ENCODE results near the gene USP21.

Gene USP21

DNA sequence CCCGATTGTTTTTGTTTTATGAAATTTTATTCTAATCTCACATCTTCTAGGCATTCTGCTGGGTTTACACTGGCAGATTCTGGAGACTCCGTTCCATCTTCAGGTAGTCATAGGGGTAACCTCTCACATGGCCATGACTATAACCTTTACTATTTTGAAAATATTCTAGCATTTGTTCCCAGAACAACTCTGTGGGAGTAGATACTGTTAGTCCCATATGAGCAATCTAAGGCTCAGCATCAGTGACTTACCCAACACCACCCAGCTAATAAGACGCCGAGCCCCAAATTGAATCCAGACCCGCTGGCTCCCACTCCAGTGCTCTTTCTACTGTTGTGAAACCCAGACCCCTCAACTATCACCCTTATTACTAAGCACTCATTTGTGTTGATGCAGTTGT is 29.7 kb downstream of the USP21 start:
- H3K4me1 Mint-ChIP-seq (ENCODE audit: low read depth), result peaks cover 60% of the 10 kb centered on the region
- H3K27me3 Mint-ChIP-seq, result no peaks in the 10 kb centered on the region
- no peak overlapping the region for H3K4me3 Mint-ChIP-seq
- no peaks in the 10 kb centered on the region for H3K9me3 Mint-ChIP-seq
- H3K27ac Mint-ChIP-seq, result no peak overlapping the region
- H3K36me3 Mint-ChIP-seq (ENCODE audit: low read depth), result no peaks in the 10 kb centered on the region

DNA sequence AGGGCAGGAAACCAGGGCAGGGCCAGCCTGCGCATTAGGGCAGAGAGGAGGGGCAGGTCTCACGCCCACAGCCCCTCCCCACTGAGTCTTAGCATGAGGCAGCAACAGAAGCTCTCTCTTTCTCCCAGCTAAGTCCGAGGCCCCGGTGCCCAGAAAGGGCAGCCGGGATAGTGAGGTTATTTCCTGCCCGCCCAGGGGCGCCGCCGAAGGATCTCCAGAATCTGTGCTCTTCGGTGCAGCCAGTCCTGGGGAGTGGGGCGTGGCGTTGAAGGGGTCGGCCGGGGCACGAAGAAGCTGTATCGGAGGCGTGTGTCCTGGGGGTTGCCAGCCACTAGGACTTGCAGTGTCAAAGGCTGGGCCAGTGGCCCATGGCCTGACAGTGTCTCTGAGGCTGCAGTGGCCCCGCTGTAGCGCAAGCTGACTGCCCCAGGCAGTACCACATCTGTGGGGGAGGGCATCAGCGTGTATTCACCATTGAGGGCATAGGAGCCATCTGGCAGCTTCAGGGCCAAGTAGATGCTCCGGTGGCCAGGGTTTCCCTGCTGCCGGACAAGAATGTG is 31.7 kb downstream of the USP21 start:
- peaks cover 49% of the 10 kb centered on the region for H3K4me1 Mint-ChIP-seq (ENCODE audit: low read depth)
- no peaks in the 10 kb centered on the region for H3K27me3 Mint-ChIP-seq
- no peak overlapping the region for H3K4me3 Mint-ChIP-seq
- H3K36me3 Mint-ChIP-seq (ENCODE audit: low read depth), result no peaks in the 10 kb centered on the region
- no peaks in the 10 kb centered on the region for H3K9me3 Mint-ChIP-seq
- no peak overlapping the region for H3K27ac Mint-ChIP-seq

DNA sequence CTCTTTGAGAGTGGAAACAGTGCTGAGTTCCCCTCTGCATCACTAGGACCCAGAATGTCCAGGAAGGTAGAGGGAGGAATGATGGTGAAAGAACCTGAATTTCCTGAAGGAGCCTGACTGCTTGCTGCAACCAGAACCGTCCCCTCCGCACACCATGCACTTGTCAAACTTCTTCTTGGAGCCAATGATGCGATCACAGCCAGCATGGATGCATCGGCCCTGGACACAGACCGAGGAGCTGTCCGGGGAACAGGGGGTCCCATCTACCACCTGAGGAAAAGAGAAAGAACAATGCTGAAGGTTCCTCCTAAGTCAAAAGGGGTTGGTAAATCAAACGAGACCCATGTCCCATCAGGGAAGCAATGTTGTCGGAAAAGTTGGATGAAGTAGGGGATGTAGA is 32.7 kb downstream of the USP21 start:
- Mint-ChIP-seq H3K27ac (no peak overlapping the region), H3K9me3 (no peaks in the 10 kb centered on the region), H3K36me3 (ENCODE audit: low read depth) (no peaks in the 10 kb centered on the region), H3K4me1 (ENCODE audit: low read depth) (peaks cover 39% of the 10 kb centered on the region), H3K4me3 (no peak overlapping the region), H3K27me3 (no peaks in the 10 kb centered on the region)

DNA sequence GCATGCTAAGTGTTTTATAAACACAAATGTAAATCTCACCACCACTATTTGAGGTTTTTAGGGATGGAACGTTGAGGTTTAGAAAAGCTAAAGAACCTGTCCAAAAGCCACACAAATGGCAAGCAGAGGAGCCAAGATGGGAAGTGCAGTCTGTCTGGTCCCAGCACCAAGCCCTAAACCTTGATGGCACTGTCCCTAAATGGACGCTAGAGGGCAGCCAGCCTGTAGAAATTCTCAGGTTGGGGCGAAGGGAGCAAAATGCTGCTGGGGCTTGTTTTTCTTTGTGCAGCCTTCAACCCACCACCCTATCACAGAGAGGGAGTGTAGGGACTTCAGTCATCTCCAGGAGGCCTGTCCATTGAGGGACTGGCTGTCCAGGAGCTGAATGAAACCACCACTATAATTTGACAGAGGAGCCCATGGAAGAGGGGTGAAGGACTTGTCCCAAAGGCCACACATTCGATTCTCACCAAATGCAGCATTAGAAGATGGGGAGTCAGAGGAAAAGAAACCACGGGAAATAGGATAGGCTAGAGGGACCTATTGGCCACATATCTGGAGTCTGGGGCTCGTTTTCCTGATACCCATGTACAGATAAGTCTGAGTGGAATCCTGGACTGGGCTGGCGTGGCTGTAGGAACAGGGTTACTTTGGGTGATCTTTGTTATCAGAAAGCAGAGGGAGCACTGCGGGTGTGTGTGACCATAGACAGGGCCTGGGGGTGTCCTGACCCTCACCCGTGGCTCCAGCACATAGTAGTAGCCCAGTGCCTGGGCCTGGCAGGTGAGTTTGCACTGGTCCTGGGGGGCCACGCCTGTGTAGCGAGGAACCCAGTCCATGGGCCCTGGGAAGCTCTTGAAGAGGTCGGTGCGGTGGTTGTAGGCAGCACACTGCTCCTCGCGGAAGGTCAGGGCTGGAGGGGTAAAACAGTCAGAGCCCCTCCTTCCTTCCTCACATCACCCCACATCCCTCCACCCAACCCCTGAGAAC is 33.5 kb downstream of the USP21 start:
- H3K27me3 Mint-ChIP-seq, result no peaks in the 10 kb centered on the region
- H3K4me3 Mint-ChIP-seq, result no peak overlapping the region
- H3K36me3 Mint-ChIP-seq (ENCODE audit: low read depth), result no peaks in the 10 kb centered on the region
- peaks cover 31% of the 10 kb centered on the region for H3K4me1 Mint-ChIP-seq (ENCODE audit: low read depth)
- peak overlapping the region; percentile 75 for H3K27ac Mint-ChIP-seq
- no peaks in the 10 kb centered on the region for H3K9me3 Mint-ChIP-seq

DNA sequence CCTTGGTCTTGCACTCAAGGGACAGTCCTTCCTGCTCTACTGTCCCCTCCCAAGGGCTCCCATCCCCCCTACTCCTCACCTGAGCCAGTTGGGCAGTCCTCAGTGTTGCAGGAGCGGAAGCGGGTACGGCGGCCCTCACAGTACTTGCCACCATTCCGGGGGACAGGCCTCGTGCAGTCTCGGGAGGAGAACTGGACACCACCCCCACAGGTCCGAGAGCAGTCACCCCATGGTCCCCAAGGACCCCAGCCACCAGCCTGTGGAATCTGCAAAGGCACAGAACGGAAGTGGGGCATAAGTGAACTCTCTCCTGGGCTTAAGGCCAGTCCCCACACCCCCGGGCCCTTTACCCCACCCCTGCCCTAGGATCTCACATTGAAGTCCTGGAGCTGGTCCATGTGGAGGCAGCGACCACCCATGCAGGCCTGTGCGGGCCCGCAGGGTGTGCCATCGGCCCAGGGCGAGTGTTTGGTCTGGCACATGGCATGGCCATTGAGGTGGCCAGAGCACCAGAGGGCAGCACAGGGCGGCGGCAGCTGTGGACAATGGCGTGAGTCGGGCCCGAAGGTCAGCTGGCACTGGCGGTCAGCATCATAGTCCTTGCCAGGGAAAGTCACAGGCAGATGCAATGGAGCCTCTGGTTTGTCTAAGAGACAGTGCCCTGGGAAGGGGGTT is 34.4 kb downstream of the USP21 start:
- Mint-ChIP-seq H3K4me3 (no peak overlapping the region), H3K4me1 (ENCODE audit: low read depth) (peaks cover 27% of the 10 kb centered on the region), H3K27ac (no peak overlapping the region), H3K36me3 (ENCODE audit: low read depth) (no peaks in the 10 kb centered on the region), H3K27me3 (no peaks in the 10 kb centered on the region), H3K9me3 (no peaks in the 10 kb centered on the region)

DNA sequence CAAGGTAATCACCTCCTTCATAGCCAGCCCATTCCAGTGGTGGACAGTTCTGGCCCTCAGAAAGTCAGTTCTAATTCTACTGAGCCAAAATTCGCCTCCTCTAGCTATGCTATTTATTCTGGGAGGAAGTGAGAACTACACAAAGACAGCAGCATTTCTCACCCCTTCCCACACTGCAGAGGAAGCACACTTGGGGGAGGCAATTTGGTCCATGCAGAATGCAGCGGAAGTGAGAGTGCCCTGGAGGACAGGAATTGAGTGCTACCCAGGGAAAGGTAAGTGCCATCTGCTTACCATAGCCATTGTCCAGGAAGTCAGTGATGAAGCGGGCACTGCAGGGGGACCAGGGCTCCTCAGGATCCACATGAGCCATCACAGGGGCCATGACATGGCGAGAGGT is 35.9 kb downstream of the USP21 start:
- no peaks in the 10 kb centered on the region for H3K9me3 Mint-ChIP-seq
- no peak overlapping the region for H3K4me3 Mint-ChIP-seq
- H3K36me3 Mint-ChIP-seq (ENCODE audit: low read depth), result no peaks in the 10 kb centered on the region
- H3K27ac Mint-ChIP-seq, result peak overlapping the region; percentile 37
- no peaks in the 10 kb centered on the region for H3K27me3 Mint-ChIP-seq
- H3K4me1 Mint-ChIP-seq (ENCODE audit: low read depth), result peaks cover 30% of the 10 kb centered on the region

DNA sequence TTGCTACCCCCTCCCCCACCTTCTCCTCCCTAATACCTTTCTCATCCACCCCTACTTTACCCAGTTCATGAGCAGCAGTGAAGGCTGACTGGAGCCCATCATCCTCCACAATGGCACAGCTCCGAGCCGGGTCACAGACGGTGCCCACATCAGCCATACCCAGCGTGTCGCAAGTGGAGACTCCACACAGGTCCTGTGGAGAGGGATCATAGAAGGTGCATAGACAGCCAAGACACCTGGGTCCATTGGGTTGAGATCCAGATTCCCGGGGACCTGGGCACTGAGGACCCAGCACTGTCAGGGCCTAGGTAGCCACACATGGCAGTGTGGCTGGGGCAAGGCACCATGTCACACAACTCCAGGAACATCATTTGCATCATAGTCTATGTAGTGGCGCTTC is 36.8 kb downstream of the USP21 start:
- Mint-ChIP-seq H3K9me3 (no peaks in the 10 kb centered on the region), H3K27me3 (no peaks in the 10 kb centered on the region), H3K4me3 (no peak overlapping the region), H3K4me1 (ENCODE audit: low read depth) (peaks cover 39% of the 10 kb centered on the region), H3K36me3 (ENCODE audit: low read depth) (no peaks in the 10 kb centered on the region), H3K27ac (no peak overlapping the region)

DNA sequence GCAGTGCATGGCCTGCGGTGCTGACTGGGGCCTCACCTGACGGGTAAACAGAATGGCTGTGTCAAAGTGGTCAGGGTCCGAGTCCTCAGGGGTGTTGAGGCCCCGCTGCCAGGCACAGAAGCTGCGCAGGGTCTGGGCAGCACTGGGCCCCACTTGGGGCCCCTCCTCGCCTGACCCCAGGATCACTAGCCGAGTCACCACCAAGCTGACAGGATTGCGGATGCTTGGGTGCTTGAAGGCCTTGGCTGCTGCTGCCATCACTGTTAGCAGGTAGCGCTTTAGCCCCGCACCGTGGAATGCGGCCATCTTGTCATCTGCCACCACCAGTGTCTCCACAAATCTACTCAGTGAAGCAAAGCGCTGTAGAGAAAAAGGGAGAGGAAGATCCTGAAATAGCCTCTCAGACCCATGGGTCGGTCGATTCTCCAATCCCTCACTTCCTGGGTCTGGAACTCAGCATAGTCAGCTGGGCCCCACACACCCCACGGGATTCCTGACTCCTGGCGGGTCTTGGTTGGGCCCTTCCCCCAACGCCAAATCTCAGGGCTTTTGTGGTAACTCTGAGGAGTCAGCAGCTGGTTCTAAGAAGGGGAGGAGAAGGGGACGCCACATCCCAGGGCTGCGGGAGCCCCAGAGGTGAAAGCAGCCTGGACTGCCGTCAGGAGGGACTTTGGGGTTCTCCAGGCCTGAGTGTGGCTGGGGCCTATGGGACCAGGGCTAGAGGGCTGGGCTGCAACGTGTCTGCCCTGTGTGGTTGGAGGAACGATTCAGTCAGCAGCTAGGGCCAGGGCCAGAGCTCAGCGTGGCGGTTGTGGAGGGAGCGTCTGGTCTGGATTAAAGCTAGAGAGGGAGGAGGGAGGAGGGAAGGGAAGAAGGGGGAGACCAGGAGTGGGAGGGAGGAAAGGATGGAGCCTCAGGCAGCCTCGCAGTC is 37.5 kb downstream of the USP21 start:
- H3K4me3 Mint-ChIP-seq, result no peak overlapping the region
- H3K27me3 Mint-ChIP-seq, result no peaks in the 10 kb centered on the region
- H3K27ac Mint-ChIP-seq, result no peak overlapping the region
- H3K36me3 Mint-ChIP-seq (ENCODE audit: low read depth), result no peaks in the 10 kb centered on the region
- H3K9me3 Mint-ChIP-seq, result no peaks in the 10 kb centered on the region
- peaks cover 45% of the 10 kb centered on the region for H3K4me1 Mint-ChIP-seq (ENCODE audit: low read depth)

DNA sequence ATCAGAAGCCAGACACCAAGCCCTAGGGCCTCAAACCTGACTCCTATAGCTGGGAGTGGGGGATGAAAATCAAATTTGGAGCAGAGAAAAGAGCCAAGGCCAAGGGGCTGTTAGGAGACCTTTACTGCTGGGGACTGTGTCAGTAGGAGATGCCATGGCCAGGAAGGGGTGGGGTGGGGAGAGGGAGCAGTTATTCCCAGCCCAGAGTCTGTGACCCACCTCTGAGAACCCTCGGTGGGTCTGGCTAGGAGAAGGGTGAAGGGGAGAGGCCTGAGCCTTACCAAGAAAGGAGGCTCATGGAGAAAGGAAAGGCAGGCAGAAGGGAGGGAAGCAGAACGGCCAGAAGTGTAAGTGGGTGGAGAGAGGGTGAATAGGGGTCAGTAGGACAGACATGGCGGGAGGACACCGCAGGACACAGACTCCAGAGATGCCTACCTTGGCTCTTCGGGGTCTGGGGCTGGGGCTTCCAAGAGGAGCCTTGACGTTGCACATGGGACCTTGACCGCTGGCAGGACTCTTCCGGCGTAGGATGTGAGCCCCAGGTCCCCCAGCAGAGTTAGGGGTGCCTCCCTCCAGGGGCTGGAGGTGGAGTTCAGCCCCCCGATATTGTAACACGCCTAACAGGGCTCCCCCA is 38.4 kb downstream of the USP21 start:
- Mint-ChIP-seq H3K36me3 (ENCODE audit: low read depth) (no peaks in the 10 kb centered on the region), H3K4me1 (ENCODE audit: low read depth) (peaks cover 41% of the 10 kb centered on the region), H3K27ac (peak overlapping the region; percentile 52), H3K9me3 (no peaks in the 10 kb centered on the region), H3K27me3 (no peaks in the 10 kb centered on the region), H3K4me3 (no peak overlapping the region)

DNA sequence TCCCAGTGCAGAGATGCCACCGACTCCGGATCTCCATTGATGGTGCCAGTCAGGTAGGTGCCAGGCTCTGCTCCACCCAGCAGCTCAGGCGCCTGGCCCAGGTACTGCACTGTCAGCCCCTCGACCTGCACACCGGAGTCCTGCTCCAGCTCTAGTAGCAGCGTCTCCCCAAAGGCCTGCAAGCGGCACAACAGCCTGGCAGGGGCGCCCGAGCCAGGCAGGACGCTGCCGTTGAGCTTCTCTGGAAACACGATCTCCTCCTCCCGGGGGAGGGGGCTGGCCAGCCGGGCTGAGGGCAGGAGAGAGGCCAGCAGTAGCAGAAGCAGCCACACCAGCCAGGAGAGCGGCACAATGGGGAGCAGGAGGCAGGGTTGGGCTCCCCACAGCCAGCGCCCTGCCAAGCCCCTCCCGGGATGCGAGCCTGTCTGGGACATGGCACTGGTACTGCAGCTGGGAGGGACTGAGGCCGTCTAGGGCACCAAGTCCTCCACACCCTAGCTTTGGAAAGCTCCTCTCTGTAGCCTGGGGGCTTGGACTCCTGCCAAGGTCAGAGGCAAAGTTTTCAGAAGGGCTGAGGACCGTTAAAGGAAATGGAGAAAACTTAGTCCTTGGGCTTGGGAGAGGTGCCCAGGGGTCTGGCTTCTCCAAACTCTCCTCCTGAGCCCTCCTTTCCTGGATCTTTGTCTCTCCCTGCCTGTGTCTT is 39.0 kb downstream of the USP21 start:
- Mint-ChIP-seq H3K27me3 (no peaks in the 10 kb centered on the region), H3K27ac (no peak overlapping the region), H3K9me3 (no peaks in the 10 kb centered on the region), H3K4me3 (no peak overlapping the region), H3K36me3 (ENCODE audit: low read depth) (peaks cover 1% of the 10 kb centered on the region), H3K4me1 (ENCODE audit: low read depth) (peaks cover 45% of the 10 kb centered on the region)

DNA sequence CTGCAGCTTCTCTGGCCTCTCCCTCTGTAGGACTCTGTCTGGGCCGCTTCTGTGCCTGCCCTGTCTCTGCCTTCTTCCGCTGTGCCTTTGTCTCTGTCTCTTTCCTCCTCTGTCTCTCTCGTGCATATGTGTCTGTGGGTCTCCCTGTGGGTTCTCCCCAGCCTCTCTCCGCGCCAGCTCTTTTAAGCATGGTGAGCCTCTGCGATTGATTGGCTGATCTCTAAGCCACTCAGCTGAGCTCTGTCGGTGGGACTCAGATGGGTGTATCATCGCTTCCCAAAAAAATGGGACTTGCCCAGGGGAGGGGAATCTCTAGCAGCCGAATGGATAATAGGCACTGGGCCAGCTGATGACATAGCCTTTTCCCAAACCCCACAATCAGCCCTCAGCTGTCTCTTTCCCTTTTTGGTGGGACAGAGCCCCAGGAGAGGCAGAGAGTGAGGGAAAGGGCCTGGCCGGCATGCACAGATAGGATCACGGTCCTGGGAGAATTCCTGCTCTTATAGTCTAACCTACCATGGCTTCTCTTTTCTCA is 39.7 kb downstream of the USP21 start, which contains the start of gene ADAMTS4:
ADAMTS4 (minus strand) TSS at position 158 of the 535 bp plus-strand sequence. CDS start 427 bp downstream, outside the sequence.
- H3K4me1 Mint-ChIP-seq (ENCODE audit: low read depth), result peaks cover 51% of the 10 kb centered on the region
- peaks cover 7% of the 10 kb centered on the region for H3K36me3 Mint-ChIP-seq (ENCODE audit: low read depth)
- H3K27ac Mint-ChIP-seq, result peak within 1 kb of the TSS; percentile 92
- no peaks in the 10 kb centered on the region for H3K27me3 Mint-ChIP-seq
- H3K4me3 Mint-ChIP-seq, result peak within 1 kb of the TSS; percentile 43
- H3K9me3 Mint-ChIP-seq, result no peaks in the 10 kb centered on the region

DNA sequence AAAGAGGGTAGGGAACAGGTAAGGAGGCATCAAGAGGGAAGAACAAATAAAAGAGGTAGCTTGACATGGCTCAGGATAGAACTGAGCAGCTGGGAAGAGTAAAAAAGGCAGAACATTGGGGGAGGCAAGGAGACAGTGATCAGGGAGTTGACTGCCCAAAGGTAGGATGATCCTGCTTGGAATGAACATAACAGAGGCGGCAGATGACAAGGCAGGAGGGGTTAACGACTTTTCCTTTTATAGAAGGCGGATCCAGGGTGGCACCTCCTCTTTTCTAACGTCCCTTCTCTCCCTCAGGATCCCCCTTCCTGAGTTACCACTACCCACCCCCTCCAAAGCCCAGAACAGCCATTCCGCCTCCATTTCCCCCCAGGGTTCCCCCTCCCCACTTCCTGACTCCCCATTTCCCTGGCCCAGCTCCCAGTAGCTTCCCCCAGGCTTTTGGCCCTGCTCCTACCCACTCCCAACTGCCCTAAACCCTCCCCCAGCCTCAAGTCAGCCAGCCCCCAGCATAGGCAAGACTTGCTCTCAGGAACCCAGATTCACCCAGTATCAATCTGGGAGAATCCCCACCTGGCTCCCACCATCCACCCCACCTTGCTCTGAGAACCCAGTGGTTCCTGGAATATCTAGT is 40.3 kb downstream of the USP21 start:
- no peaks in the 10 kb centered on the region for H3K9me3 Mint-ChIP-seq
- H3K27ac Mint-ChIP-seq, result peak overlapping the region; percentile 92
- no peaks in the 10 kb centered on the region for H3K27me3 Mint-ChIP-seq
- H3K36me3 Mint-ChIP-seq (ENCODE audit: low read depth), result peaks cover 14% of the 10 kb centered on the region
- H3K4me1 Mint-ChIP-seq (ENCODE audit: low read depth), result peaks cover 55% of the 10 kb centered on the region
- H3K4me3 Mint-ChIP-seq, result peak overlapping the region; percentile 43

DNA sequence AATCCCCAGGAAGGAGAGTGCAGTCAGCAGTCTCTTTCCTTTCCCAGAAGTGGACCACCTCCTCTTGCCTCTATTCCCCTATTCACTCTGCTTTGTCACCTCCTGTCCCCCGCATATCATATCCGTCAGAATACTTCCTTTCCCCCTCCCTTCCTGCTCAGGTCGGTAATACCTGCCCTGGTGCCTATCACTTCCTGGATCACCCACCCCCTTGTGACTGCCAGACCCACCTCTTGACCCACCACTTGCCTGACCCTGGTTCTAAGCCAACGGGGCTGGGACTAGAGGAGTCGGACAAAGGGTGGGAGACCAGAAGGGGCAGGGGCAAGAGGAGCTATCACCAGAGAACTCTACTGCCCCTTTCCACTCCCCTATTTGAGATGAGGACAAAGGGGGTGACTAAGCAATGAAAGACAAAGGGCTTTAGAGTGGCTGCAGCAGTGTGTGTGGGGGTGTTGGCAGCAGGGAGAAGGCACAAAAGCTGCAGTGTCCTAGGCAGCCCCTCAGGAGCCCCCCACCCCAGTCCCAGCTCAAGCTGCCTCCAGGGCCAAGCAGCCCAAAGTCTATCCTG is 41.2 kb downstream of the USP21 start:
- peak overlapping the region; percentile 92 for H3K27ac Mint-ChIP-seq
- peaks cover 20% of the 10 kb centered on the region for H3K36me3 Mint-ChIP-seq (ENCODE audit: low read depth)
- no peaks in the 10 kb centered on the region for H3K27me3 Mint-ChIP-seq
- peaks cover 55% of the 10 kb centered on the region for H3K4me1 Mint-ChIP-seq (ENCODE audit: low read depth)
- no peaks in the 10 kb centered on the region for H3K9me3 Mint-ChIP-seq
- H3K4me3 Mint-ChIP-seq, result peak overlapping the region; percentile 43

Data from stimulated activated naive CD8-positive, alpha-beta T cell treated with anti-CD3 and anti-CD28 coated beads, Interleukin-15, Interleukin-2, amounts not matched to agents 100 ng/mL and 50 ng/mL, for 24 hours (primary cell).